ENCODE results near the gene AGTPBP1.
A peak's percentile ranks its signal among the peaks of the same experiment; 100 is the strongest.
"Not testable (repeated sequence)": the region's sequence is repeated elsewhere in the genome, so short reads cannot be mapped to it uniquely, and the experiment has no call there.

Gene AGTPBP1, protein sequence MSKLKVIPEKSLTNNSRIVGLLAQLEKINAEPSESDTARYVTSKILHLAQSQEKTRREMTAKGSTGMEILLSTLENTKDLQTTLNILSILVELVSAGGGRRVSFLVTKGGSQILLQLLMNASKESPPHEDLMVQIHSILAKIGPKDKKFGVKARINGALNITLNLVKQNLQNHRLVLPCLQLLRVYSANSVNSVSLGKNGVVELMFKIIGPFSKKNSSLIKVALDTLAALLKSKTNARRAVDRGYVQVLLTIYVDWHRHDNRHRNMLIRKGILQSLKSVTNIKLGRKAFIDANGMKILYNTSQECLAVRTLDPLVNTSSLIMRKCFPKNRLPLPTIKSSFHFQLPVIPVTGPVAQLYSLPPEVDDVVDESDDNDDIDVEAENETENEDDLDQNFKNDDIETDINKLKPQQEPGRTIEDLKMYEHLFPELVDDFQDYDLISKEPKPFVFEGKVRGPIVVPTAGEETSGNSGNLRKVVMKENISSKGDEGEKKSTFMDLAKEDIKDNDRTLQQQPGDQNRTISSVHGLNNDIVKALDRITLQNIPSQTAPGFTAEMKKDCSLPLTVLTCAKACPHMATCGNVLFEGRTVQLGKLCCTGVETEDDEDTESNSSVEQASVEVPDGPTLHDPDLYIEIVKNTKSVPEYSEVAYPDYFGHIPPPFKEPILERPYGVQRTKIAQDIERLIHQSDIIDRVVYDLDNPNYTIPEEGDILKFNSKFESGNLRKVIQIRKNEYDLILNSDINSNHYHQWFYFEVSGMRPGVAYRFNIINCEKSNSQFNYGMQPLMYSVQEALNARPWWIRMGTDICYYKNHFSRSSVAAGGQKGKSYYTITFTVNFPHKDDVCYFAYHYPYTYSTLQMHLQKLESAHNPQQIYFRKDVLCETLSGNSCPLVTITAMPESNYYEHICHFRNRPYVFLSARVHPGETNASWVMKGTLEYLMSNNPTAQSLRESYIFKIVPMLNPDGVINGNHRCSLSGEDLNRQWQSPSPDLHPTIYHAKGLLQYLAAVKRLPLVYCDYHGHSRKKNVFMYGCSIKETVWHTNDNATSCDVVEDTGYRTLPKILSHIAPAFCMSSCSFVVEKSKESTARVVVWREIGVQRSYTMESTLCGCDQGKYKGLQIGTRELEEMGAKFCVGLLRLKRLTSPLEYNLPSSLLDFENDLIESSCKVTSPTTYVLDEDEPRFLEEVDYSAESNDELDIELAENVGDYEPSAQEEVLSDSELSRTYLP

DNA sequence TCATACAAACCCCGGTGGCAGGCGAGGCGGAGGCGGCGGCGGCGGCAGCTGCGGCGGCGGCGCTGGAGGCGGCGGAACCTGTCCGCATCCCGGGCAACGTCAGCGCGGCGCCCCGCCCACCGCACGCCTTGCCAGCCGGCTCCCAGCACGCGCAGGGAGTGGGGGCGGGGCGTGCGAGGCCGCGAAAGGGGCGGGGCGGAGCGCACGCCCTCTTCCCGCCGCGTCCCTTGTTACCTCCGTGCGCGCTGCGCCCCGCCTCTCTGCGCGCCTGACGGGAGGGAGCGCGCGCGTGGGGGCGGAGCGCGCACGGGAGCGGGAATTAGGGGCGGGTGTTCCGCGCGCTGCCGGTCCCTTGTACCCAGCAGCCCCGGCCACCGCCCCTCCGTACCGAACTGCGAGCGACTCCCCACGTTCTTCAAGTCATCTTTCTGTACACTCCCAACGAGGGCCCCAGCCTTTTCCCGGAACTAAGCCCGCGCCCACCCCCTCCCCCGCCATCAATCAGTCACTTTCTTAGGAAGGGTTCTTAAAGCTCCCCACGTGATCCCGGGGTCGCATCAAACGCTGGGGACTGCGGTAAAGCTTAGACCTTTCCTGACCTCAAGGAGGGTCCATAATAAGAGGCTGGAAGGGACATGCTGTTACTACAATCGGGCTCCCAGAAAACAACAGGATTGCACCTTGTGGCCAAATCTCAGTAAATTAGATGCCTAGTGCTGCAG is at the start of gene AGTPBP1:
AGTPBP1 (minus strand) TSS at position 80 of the 722 bp plus-strand sequence. CDS start 29,421 bp downstream, outside the sequence.
- DNase-seq = peak; percentile 55

DNA sequence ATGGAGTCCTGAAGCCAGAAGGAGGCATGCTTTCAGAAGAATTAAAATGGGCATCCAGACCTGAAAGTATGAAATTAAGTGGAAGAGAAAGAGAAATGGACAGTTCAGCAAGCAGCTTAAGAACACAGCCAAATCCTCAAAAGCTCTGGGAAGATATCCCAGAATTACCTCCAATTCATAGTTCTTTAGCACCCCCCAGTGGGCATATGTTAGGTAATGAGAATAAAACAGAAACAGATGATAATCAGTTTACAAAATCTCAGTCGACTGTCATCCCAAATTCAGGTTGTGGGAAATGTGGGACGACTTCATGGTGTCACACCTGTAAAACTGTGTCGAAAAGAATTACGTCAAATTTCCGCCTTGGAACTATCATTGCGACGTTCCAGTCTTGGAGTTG is 44.4 kb upstream of the AGTPBP1 start:
- not testable (repeated sequence) for DNase-seq

DNA sequence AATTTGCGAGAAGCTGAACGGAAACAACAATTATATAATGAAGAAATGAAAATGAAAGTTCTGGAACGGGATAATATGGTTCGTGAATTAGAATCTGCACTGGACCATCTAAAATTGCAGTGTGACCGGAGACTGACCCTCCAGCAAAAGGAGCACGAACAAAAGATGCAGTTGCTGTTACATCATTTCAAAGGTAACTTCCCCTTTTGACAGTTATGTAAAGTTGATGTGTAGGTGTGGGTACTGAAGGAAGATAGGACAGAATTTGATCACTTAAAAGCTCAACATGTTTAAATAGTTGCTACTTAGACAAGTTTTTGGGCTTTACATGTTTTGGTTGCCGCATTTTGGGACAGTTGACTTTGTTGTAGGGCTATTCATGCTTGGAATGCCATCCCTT is 32.1 kb upstream of the AGTPBP1 start:
- not testable (repeated sequence) for DNase-seq

DNA sequence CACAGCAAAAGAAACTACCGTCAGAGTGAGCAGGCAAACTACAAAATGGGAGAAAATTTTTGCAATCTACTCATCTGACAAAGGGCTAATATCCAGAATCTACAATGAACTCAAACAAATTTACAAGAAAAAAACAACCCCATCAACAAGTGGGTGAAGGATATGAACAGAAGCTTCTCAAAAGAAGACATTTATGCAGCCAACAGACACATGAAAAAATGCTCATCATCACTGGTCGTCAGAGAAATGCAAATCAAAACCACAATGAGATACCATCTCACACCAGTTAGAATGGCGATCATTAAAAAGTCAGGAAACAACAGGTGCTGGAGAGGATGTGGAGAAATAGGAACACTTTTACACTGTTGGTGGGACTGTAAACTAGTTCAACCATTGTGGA is 20.0 kb upstream of the AGTPBP1 start:
- not testable (repeated sequence) for DNase-seq

DNA sequence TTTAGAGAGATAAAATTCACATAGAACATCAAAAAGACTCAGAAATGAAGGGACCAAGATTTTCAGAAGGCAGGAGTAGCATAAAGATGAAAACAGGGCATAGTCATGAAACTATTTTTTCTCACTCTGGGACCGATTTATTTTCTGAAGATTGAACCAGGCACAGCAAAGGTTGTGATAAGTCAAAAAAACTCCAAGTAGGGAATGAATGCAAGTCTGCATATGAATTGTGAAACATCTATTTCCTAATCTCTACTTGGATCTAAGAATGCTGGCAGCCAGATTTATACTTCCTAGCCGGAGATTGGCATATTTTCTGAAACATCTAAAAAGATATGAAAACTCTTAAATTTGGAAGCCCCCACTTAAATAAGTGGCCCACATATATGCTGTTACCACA is 16.0 kb upstream of the AGTPBP1 start:
- not testable (repeated sequence) for DNase-seq

DNA sequence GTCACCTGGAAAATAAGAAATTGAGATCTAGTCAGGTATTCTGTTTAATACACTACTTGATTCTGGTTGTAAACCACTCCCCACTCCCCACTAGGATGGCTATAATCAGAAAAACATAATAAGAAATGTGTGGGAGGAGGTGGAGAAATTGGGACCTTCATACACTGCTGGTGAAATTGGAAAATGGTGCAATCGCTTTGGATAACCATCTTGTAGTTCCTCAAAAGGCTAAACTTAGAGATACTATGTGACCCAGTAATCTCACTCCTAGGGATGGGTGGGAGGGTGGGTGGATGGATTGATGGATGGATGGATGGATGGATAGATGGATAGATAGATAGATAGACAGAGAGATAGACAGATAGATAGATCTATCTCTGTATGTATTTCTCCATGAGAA is 14.5 kb upstream of the AGTPBP1 start:
- not testable (repeated sequence) for DNase-seq

DNA sequence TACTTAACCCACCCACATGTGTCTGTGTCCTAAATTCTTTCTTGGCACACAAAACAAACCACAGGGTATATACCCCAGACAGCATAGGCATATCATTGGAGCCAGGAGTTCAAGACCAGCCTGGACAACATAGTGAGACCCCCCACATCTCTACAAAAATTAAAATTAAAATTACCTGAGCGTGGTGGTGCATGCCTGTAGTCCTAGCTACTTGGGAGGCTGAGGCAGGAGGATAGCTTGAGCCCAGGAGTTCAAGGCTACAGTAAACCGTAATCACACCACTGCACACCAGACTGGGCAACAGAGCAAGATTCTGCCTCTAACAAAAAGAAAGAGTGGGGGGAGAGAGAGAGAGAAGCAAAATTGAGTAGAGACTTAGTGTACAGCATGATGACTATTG is 4.6 kb upstream of the AGTPBP1 start:
- DNase-seq = no peak

DNA sequence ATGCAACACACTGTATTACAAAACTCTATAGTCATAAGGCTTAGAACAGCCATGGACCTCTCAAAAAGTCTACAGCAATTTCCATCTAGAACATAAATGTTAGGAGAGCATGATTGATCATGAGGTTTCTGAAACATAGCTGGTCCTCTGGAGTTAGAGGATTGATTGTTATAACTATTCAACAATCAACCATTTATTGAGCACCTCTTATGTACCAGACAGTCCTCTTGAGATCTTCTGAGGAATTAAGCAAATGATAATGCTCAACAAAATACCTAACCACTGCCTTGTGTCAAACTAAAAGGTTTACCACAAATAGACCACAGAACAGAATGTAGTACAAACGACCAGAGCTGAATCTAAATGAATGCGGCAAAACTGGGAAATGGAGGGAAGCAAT is 3.4 kb upstream of the AGTPBP1 start:
- no peak for DNase-seq

DNA sequence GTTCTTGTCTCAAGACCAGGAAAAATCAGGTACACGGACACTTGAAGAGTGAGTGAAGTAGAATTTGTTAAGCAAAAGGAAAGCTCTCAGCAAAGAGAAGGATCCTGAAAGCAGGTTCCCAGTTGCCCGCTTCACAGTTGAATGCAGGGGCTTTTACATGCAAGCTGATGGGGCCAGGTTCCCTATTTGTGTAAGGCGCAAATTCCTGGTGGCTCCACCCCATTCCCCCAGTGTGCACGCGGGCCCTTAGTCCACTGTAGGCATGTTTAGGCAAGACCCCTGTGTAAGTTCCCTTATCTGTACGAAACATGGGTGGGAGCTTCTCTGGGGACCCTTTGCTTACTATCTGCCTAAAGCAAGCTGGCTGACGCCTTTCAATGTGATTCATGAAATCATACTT is 2.7 kb upstream of the AGTPBP1 start:
- no peak for DNase-seq

DNA sequence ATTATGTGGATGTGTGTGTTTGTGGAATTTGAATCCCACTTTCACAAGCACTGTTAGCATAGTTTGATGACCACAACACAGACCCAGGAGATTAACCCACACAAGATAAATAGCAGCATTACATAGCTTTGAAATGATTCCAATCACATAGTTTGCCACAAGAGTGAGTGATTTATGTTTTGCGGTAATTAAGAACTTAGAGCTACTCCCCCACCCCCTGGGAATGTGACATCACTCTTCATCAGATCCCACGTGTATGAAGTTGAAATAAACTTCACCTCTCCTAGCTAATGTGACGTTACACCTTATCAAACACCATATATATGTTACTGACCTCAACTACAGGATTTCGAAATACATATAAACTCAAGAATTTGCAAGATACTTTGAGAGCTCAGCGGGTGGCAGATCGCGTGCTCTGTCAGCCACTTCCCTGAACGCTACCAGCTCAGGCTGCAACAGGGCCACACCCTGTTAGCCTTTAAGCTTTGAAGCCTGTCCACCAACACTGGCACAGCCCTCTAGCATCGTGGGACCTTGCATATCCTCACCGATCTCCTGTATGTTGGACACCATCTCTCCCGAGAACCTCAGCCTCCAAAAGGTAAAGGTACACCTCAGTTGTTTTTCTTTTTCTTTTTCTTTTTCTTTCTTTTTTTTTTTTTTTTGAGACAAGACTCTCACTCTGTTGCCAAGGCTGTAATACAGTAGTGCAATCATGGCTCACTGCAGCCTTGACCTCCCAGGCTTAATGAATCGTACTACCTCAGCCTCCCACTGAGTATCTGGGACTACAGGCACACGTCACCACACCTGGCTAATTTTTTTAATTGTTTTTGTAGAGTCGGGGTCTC is 1.7 kb upstream of the AGTPBP1 start:
- no peak for DNase-seq

DNA sequence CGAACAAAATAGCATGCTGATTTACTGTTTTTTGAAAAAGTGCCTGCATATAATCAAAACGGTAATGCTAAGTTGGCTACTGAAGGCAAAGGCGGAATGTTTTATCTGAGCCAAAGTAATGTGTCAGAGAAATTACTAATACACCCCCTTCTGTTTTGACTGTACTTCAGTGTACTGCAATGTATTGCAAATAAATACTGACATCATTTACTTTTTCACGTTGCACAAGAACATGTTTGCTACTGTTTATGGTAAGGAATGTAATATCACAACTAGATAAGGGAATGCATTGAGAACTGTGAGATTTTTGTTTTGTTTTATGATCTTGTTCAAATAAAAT is 813 bp upstream of the AGTPBP1 start:
- no peak for DNase-seq

DNA sequence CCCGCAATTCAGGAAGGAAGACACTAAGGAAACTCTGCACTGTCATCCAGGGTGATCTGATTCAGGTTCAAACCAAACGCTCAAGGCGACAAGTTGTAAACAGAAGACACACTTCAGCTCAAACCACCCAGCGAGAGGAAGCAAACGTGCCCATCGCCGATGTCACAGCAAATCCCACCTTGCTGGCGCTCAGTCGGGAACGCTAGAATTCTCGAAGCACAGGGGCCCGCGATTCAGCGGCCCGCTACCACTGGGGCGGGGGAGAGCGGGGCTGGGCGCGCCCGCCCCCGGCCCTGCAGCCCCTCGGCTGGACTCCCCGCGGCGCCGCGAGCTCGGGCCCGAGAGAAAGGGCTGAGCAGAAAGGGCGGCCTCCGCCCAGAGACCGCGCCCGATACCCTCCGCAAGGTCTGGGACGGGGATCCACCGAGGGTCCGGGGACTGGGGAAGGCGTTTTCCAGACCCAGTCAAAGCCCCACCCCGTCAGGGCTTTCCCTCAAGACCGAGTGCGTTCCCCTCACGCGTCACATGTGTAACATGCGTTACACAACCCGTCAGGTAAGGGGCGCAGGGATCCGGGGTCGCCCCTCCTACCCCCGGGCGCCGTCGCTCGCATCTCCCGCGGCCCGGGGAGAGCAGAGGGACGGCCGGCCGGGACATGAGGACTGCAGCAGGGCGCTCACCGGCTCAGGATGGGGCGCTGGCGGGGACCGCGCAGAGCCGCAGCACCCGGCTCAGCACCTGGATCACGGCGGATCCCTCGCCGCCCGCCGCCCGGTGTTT is 469 bp downstream of the AGTPBP1 start:
- no peak for DNase-seq

DNA sequence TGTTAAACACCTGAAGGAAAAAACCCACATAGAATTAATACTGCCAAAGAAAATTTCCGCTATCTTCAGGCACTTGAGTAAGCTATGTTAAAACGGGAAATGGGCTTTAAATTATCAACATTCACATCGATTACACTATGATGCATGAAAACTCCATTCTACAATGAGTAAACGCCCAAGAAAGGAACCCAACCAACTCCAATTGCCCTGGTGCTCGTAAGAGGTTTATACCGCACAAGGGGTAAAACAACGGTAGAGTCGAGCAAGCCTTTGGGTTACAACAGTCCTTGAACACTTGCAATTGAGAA is 1.0 kb downstream of the AGTPBP1 start:
- no peak for DNase-seq

DNA sequence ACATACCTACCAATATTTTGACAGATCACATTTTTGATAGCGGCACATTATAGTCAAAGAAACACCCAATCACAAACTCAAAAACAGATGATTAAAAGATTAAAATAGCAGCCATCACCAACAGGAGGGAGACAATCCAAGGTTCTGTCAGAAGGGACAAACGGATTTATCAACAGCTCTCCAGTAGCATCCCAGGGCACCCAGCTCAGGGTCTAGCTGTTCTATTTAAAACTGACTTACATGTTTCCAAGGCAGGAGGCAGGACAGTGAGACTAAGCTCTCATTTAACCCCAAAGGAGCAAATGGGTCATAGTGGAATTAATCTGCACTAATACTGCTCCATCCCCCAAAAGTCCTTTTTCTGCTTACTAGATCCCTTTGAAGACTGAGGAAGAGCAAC is 3.2 kb downstream of the AGTPBP1 start:
- no peak for DNase-seq

DNA sequence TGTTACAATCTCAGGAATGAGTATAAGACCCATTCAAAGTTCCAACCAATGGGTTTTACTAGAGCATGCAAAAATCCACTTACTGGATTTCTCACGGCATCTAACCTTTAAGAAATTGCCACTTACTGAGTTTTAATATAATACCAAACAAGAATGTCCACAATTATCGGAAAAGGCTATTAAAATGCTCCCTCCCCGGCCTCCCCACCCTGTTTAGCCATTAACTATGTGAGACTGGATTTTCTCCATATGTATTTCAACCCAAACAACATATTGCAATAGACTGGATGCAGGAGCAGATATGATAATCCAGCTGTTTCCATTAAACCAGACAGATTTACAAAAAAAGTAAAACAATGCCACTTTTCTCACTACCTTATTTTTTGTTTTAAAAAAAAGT is 4.1 kb downstream of the AGTPBP1 start:
- DNase-seq = no peak

DNA sequence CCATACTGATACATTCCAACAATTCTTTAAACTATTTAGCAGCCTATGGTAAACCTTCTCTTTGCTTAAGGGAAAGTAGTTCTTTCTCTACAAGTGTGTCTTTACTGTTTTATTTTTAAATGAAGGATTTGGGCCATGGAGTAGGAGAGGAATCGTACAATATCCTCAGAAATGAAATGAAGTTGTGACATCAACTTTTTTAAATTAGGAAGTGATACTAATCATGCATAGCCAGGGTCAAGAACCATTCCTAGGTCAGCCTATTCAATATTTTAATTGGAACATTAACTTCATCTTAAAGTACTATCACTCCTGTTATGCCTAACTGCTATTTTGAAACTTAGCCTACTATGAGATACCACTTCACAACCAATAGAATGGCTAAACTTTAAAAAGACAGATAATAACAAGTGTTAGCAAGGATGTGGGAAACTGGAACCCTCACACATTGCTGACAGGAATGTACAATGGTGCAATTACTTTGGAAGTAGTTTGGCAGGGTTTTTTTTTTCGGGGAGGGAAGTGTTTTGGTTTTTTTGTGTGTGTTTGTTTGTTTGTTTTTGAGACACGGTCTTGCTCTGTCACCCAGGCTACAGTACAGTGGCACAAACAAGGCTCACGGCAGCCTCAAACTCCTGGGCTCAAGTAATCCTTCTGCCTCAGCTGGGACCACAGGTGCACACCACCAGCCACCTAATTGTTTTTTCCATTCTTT is 10.7 kb downstream of the AGTPBP1 start:
- no peak for DNase-seq

DNA sequence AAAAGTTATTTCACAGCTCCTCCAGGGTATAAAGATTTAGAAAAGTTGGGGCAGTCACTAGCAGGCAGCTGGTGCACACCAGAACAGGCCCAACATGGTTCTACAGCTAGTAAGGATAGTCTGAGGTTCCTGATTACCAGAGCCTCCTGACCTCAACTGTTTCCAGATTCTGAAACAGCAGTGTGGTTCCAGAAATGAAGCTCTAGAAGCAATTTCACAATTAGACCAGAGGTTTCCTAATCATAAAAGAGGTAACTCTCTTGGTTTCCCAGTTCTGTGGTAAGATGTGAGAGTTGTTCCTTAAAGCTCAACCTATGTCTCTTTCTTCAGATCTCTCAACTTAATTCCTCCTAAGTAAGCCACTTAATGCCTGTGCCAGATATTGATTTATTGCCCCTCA is 11.9 kb downstream of the AGTPBP1 start:
- DNase-seq = no peak

DNA sequence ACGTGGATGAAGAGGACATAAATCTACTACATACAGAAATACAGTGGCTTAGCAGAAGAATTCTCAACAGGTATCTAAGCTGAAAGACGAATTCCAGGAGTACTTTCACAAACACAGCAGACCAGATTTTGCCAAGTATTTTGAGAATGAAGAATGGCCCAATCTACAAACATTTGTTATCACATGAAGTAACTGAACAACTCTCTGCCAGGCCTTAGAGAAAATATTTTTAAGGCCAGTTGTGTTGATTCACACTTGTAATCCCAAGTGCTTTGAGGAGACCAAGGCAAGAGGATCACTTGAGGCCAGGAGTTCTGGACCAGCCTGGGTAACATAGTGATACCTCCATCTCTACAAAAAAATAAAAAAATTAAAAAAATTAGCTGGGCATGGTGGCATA is 14.3 kb downstream of the AGTPBP1 start:
- DNase-seq = no peak

DNA sequence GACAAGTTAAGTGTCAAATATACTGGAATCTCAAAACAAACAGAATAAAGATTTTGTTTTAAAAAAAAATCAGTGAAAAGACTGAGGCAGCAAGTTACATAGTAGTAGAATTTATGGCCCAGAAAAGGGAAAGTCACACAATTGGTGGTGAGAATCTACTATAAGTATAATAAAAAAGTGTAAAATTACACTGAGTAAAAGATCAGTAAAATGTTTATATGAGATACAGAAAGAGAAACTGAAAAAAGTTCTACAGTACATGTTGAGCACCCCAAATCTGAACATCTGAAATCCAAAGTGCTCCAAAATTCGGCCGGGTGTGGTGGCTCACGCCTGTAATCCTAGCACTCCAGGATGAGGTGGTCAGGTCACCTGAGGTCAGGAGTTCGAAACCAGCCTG is 15.0 kb downstream of the AGTPBP1 start:
- DNase-seq = no peak

DNA sequence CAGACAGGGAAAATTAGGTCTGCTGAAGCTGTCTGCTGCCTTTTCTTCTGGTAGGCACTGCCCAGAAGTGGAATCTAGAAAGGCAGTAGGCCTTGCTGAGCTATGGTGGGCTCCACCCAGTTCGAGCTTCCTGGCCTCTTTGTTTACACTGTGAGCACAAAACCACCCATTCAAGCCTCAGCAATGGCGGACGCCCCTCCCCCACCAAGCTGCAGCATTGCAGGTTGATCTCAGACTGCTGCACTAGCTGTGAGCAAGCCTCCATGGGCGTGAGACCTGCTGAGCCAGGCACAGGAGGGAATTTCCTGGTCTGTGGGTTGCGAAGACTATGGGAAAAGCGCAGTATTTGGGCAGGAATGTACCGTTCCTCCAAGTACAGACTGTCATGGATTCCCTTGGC is 18.5 kb downstream of the AGTPBP1 start:
- no peak for DNase-seq
